H1 (cell line): ENCODE results near the gene IL2RG. TPM values are rescaled to one million over a fixed set of nuclear protein-coding genes. Genes with fewer than 3 reads are reported as not detected.

Experiments
- ATF3 ChIP-seq: IDR thresholded peaks from 2 replicates; pipeline ENCODE4 v1.6.1; 2011; ENCODE audit warnings: low read depth, mild to moderate bottlenecking, low read length; ENCODE audit not compliant: insufficient read depth
- E2F6 ChIP-seq: IDR thresholded peaks from 2 replicates; pipeline ENCODE4 v1.6.1; 2012; ENCODE audit warnings: inconsistent platforms
- EP300 ChIP-seq, 2 experiments: IDR thresholded peaks; 1 replicate in 1 of 2; 2 replicates in 1 of 2; pipeline ENCODE4 v1.6.1; 2011 to 2012; ENCODE audit warnings: low read depth in 2 of 2, low read length in 2 of 2, mild to moderate bottlenecking in 2 of 2, borderline replicate concordance in 1 of 2, inconsistent platforms in 1 of 2, moderate library complexity in 1 of 2
- HDAC2 ChIP-seq, 2 experiments: fragments of 300-600 bp in 1 of 2; sonication (generic) in 1 of 2; IDR thresholded peaks; 2 replicates each; pipeline ENCODE4 v1.6.1; 2011 to 2012; ENCODE audit warnings: low read depth in 2 of 2, low read length in 2 of 2, mild to moderate bottlenecking in 2 of 2, moderate library complexity in 2 of 2, borderline replicate concordance in 1 of 2, inconsistent platforms in 1 of 2
- KDM1A ChIP-seq: fragments of 200-600, 300-600 bp; sonication (generic); IDR thresholded peaks from 2 replicates; pipeline ENCODE4 v1.7.1; 2016; ENCODE audit warnings: mild to moderate bottlenecking, low read length, borderline replicate concordance
- RBBP5 ChIP-seq: IDR thresholded peaks from 2 replicates; pipeline ENCODE4 v1.7.1; 2012; ENCODE audit warnings: low read depth, mild to moderate bottlenecking, inconsistent platforms, low read length, moderate library complexity, borderline replicate concordance
- USF2 ChIP-seq: IDR thresholded peaks from 2 replicates; pipeline ENCODE4 v1.6.1; 2011; ENCODE audit warnings: low read length, improper control_type of control experiment
- polyA plus RNA-seq, 7 experiments: library from polyadenylated mRNA; depleted of rRNA in 3 of 7; stranded (reverse) in 5 of 7; unstranded in 2 of 7; fragments of >200 nt in 5 of 7; fragments of 200-250 nt in 2 of 7; gene quantifications; 1 replicate in 5 of 7; 2 replicates in 1 of 7; 4 replicates in 1 of 7; pipeline versions ENCODE4 v1.2.1 to v1.2.3, GENCODE V29; 2011 to 2013; ENCODE audit warnings: missing spikeins in 2 of 7, mixed read lengths in 2 of 7
- total RNA-seq: library from RNA; stranded (reverse); fragmentation: NEBNext Ultra II Directional; extraction: Animal tissue kit (Norgen Biotek cat#: 25700); gene quantifications from 2 replicates; pipeline ENCODE4 v1.2.1, GENCODE V29; 2021

The IL2RG gene
- total and polyA plus RNA-seq, 2 of the 8 experiments (the other 6 are each of a cell fraction or from before 2014, with no cell fraction given) = not detected

GRCh38 chrX:71106427-71106826, 5.0 kb downstream of the IL2RG start, which contains the start of gene CXorf65 (continued):
- TF ChIP-seq EP300 (IDR thresholded peaks at IDR 0.05; ENCODE audit: borderline replicate concordance in 1 of 2, low read depth in 2 of 2, low read length in 2 of 2) (no peak), KDM1A (no peak), HDAC2 (IDR thresholded peaks at IDR 0.05; ENCODE audit: borderline replicate concordance in 1 of 2, low read depth in 2 of 2, low read length in 2 of 2) (no peak), USF2 (no peak), RBBP5 (no peak), E2F6 (no peak), ATF3 (no peak)
